Glutamatergic neuron (in vitro differentiated cells): ENCODE results near the gene ARL15. TPM values are rescaled to one million over a fixed set of nuclear protein-coding genes. Genes with fewer than 3 reads are reported as not detected.

Experiments used
- DNase-seq: peaks from one replicate; pipeline ENCODE4 v3.0.0; 2022
- H3K27ac Mint-ChIP-seq: one replicate; pipeline ENCODE4 v1.8.0; 2020; ENCODE audit warnings: mild to moderate bottlenecking, mixed read lengths, inconsistent platforms; ENCODE audit not compliant: unreplicated experiment
- H3K27me3 Mint-ChIP-seq: one replicate; pipeline ENCODE4 v1.8.0; 2020; ENCODE audit warnings: mild to moderate bottlenecking, moderate library complexity, mixed read lengths, inconsistent platforms; ENCODE audit not compliant: unreplicated experiment
- H3K36me3 Mint-ChIP-seq: one replicate; pipeline ENCODE4 v1.8.0; 2020; ENCODE audit warnings: mild to moderate bottlenecking, mixed read lengths, inconsistent platforms; ENCODE audit not compliant: unreplicated experiment
- H3K4me1 Mint-ChIP-seq: one replicate; pipeline ENCODE4 v1.8.0; 2020; ENCODE audit warnings: mild to moderate bottlenecking, low read depth, mixed read lengths, inconsistent platforms; ENCODE audit not compliant: unreplicated experiment
- H3K4me3 Mint-ChIP-seq: one replicate; pipeline ENCODE4 v1.8.0; 2020; ENCODE audit warnings: mild to moderate bottlenecking, mixed read lengths, inconsistent platforms; ENCODE audit not compliant: unreplicated experiment
- H3K9me3 Mint-ChIP-seq: one replicate; pipeline ENCODE4 v1.8.0; 2020; ENCODE audit warnings: mild to moderate bottlenecking, moderate library complexity, mixed read lengths, inconsistent platforms; ENCODE audit not compliant: unreplicated experiment
- CTCF ChIP-seq: fragments of 200-600 bp; sonication (generic); IDR thresholded peaks from one replicate; pipeline ENCODE4 v1.5.0; 2021; ENCODE audit not compliant: partially characterized antibody, unreplicated experiment
- total RNA-seq: library from RNA; stranded (reverse); fragmentation: NEBNext Ultra II Directional; extraction: Animal tissue kit (Norgen Biotek cat#: 25700); gene quantifications from one replicate; pipeline ENCODE4 v1.2.1, GENCODE V29; 2021; ENCODE audit not compliant: unreplicated experiment

ARL15 gene
- total RNA-seq, 1 donor from 2014 or later = 37.4 TPM

- Mint-ChIP-seq H3K9me3 (no peaks in the 10 kb centered on the region), H3K4me3 (no peak overlapping the region), H3K27ac (no peak overlapping the region), H3K36me3 (no peaks in the 10 kb centered on the region), H3K4me1 (peaks cover 7% of the 10 kb centered on the region), H3K27me3 (peaks cover 6% of the 10 kb centered on the region)
- no peak for TF ChIP-seq CTCF
- DNase-seq = no peak
Measured at GRCh38 chr5:54160329-54160728, 150.0 kb downstream of the ARL15 start.

- Mint-ChIP-seq H3K27ac (no peak overlapping the region), H3K27me3 (peaks cover 6% of the 10 kb centered on the region), H3K4me3 (no peak overlapping the region), H3K9me3 (no peaks in the 10 kb centered on the region), H3K4me1 (peaks cover 7% of the 10 kb centered on the region), H3K36me3 (no peaks in the 10 kb centered on the region)
- no peak for TF ChIP-seq CTCF
- DNase-seq = no peak
Measured at GRCh38 chr5:54159893-54160195, 150.5 kb downstream of the ARL15 start.

GRCh38 chr5:54159153-54159892 is 151.1 kb downstream of the ARL15 start:
- H3K9me3 Mint-ChIP-seq = no peaks in the 10 kb centered on the region
- DNase-seq = no peak
- no peak for TF ChIP-seq CTCF

DNA sequence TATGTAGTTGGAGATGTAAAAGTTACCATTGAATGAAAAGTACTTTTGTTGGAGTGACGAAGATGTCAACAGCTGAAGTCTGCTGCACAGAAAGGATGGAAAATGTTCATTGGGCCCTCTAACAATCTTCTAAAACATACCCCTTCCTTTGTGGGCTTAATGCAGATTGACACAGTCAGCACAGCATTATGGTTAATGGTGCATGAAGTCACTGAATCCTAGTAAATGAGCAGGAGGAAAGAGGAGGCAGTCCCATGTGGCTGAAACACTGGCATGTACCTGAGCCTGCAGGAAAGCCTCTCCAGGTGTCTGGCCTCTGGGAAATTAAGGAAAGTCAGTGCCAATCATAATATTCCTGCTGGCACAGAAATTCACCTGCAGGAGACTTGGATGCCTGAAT is 153.8 kb downstream of the ARL15 start:
- peaks cover 4% of the 10 kb centered on the region for H3K27me3 Mint-ChIP-seq

More at GRCh38 chr5:54159153-54159892, 151.1 kb downstream of the ARL15 start:
- Mint-ChIP-seq H3K4me1 (peaks cover 7% of the 10 kb centered on the region), H3K27me3 (peaks cover 6% of the 10 kb centered on the region), H3K27ac (no peak overlapping the region), H3K36me3 (no peaks in the 10 kb centered on the region), H3K4me3 (no peak overlapping the region)

More for the DNA sequence above, 153.8 kb downstream of the ARL15 start:
- no peaks in the 10 kb centered on the region for H3K36me3 Mint-ChIP-seq
- no peak overlapping the region for H3K4me3 Mint-ChIP-seq
- DNase-seq = no peak
- H3K9me3 Mint-ChIP-seq = no peaks in the 10 kb centered on the region
- peaks cover 7% of the 10 kb centered on the region for H3K4me1 Mint-ChIP-seq
- H3K27ac Mint-ChIP-seq = peak overlapping the region; percentile 12
- no peak for TF ChIP-seq CTCF
